Measurements from ENCODE around the gene WHRN.

Gene WHRN

GRCh38 chr9:114369216-114370130 is 135.8 kb downstream of the WHRN start:
- Histone ChIP-seq H2AFZ (ENCODE audit: low read depth) (no peak overlapping the region), H3K4me3 (IDR thresholded peaks at IDR 0.05; ENCODE audit: insufficient read depth, low read depth, low read length) (no peak overlapping the region), H3K79me2 (ENCODE audit: insufficient read depth, low read depth) (peaks cover 19% of the 10 kb centered on the region; the same call in 1 of the 2 replicates), H3K4me1 (ENCODE audit: low read depth, poor library complexity, severe bottlenecking) (peaks cover 100% of the 10 kb centered on the region), H3K4me2 (peak overlapping the region; percentile 14; the same call in 1 of the 2 replicates), H3K27ac (peak overlapping the region; percentile 48; the same call in 1 of the 2 replicates), H3K9ac (no peak overlapping the region), H3K27me3 (ENCODE audit: insufficient read depth, low read depth) (no peaks in the 10 kb centered on the region), H3K36me3 (ENCODE audit: insufficient read depth) (peaks cover 4% of the 10 kb centered on the region; the same call in 1 of the 2 replicates), H4K20me1 (ENCODE audit: insufficient read depth) (no peaks in the 10 kb centered on the region)
- no peak for TF ChIP-seq CTCF (conservative IDR thresholded peaks at IDR 0.05; ENCODE audit: low read depth, low read length)

GRCh38 chr9:114367772-114368569 is 137.3 kb downstream of the WHRN start:
- Histone ChIP-seq H3K27me3 (ENCODE audit: insufficient read depth, low read depth) (no peaks in the 10 kb centered on the region), H3K36me3 (ENCODE audit: insufficient read depth) (peaks cover 4% of the 10 kb centered on the region; the same call in 1 of the 2 replicates), H3K79me2 (ENCODE audit: insufficient read depth, low read depth) (peaks cover 19% of the 10 kb centered on the region; the same call in 1 of the 2 replicates), H3K4me2 (peak overlapping the region; percentile 83; the same call in 1 of the 2 replicates), H3K27ac (peak overlapping the region; percentile 86), H3K4me1 (ENCODE audit: low read depth, poor library complexity, severe bottlenecking) (peaks cover 100% of the 10 kb centered on the region), H2AFZ (ENCODE audit: low read depth) (no peak overlapping the region), H3K9ac (peak overlapping the region; percentile 20; the same call in 1 of the 2 replicates), H4K20me1 (ENCODE audit: insufficient read depth) (no peaks in the 10 kb centered on the region), H3K4me3 (IDR thresholded peaks at IDR 0.05; ENCODE audit: insufficient read depth, low read depth, low read length) (no peak overlapping the region)
- no peak for TF ChIP-seq CTCF (conservative IDR thresholded peaks at IDR 0.05; ENCODE audit: low read depth, low read length)

GRCh38 chr9:114367366-114367765 is 137.9 kb downstream of the WHRN start:
- H4K20me1 ChIP-seq (ENCODE audit: insufficient read depth): no peaks in the 10 kb centered on the region
- no peak overlapping the region for H3K4me3 ChIP-seq (IDR thresholded peaks at IDR 0.05; ENCODE audit: insufficient read depth, low read depth, low read length)
- peak overlapping the region; percentile 20; the same call in 1 of the 2 replicates for H3K9ac ChIP-seq
- H3K4me2 ChIP-seq: peak overlapping the region; percentile 83
- no peaks in the 10 kb centered on the region for H3K27me3 ChIP-seq (ENCODE audit: insufficient read depth, low read depth)
- peaks cover 96% of the 10 kb centered on the region for H3K4me1 ChIP-seq (ENCODE audit: low read depth, poor library complexity, severe bottlenecking)
- H3K79me2 ChIP-seq (ENCODE audit: insufficient read depth, low read depth): peaks cover 19% of the 10 kb centered on the region; the same call in 1 of the 2 replicates
- TF ChIP-seq CTCF (conservative IDR thresholded peaks at IDR 0.05; ENCODE audit: low read depth, low read length): no peak
- H3K36me3 ChIP-seq (ENCODE audit: insufficient read depth): peaks cover 4% of the 10 kb centered on the region; the same call in 1 of the 2 replicates
- no peak overlapping the region for H2AFZ ChIP-seq (ENCODE audit: low read depth)
- H3K27ac ChIP-seq: peak overlapping the region; percentile 86

- Histone ChIP-seq H3K79me2 (ENCODE audit: insufficient read depth, low read depth) (peaks cover 17% of the 10 kb centered on the region; the same call in 1 of the 2 replicates), H3K4me3 (IDR thresholded peaks at IDR 0.05; ENCODE audit: insufficient read depth, low read depth, low read length) (no peak overlapping the region)
- no peak for TF ChIP-seq CTCF (conservative IDR thresholded peaks at IDR 0.05; ENCODE audit: low read depth, low read length)
These were observed 138.7 kb downstream of the WHRN start for GRCh38 chr9:114366334-114367128.

More at GRCh38 chr9:114366334-114367128, 138.7 kb downstream of the WHRN start:
- H3K4me2 ChIP-seq: peak overlapping the region; percentile 83
- peaks cover 87% of the 10 kb centered on the region for H3K4me1 ChIP-seq (ENCODE audit: low read depth, poor library complexity, severe bottlenecking)
- H2AFZ ChIP-seq (ENCODE audit: low read depth): no peak overlapping the region
- H3K36me3 ChIP-seq (ENCODE audit: insufficient read depth): peaks cover 7% of the 10 kb centered on the region
- no peaks in the 10 kb centered on the region for H4K20me1 ChIP-seq (ENCODE audit: insufficient read depth)
- peak overlapping the region; percentile 20; the same call in 1 of the 2 replicates for H3K9ac ChIP-seq
- peak overlapping the region; percentile 86 for H3K27ac ChIP-seq
- no peaks in the 10 kb centered on the region for H3K27me3 ChIP-seq (ENCODE audit: insufficient read depth, low read depth)
